Activated CD4-positive, alpha-beta T cell treated with anti-CD3 and anti-CD28 coated beads, Interleukin-2, Interleukin-4, amounts not matched to agents 100 ng/mL and 50 ng/mL, durations not matched to agents 16 hours and 8 hours (primary cell): Measurements from ENCODE around the gene TMC5.

Experiments
- DNase-seq: peaks from one replicate; pipeline ENCODE4 v3.0.0-alpha.2; 2020; ENCODE audit warnings: low spot score

TMC5 gene

GRCh38 chr16:19507867-19508266 lies 90.2 kb downstream of the TMC5 start:
- DNase-seq = no peak

GRCh38 chr16:19512297-19512696 lies 94.6 kb downstream of the TMC5 start:
- DNase-seq = no peak

GRCh38 chr16:19513377-19514053 lies 95.8 kb downstream of the TMC5 start:
- DNase-seq = no peak

GRCh38 chr16:19515757-19516156 lies 98.1 kb downstream of the TMC5 start:
- DNase-seq = no peak

- DNase-seq = peak; percentile 74
These were observed 99.9 kb downstream of the TMC5 start for GRCh38 chr16:19517424-19518089.

- no peak for DNase-seq
These were observed 100.7 kb downstream of the TMC5 start for GRCh38 chr16:19518388-19518787.

GRCh38 chr16:19520861-19521331 lies 103.2 kb downstream of the TMC5 start:
- DNase-seq = peak; percentile 25

GRCh38 chr16:19521471-19522396 lies 104.1 kb downstream of the TMC5 start, which contains the start of gene GDE1:
GDE1 (minus strand) TSS chr16:19522098; CDS start chr16:19521964, 134 bp downstream.
- peak; percentile 95 for DNase-seq

- DNase-seq = no peak
These were observed 104.7 kb downstream of the TMC5 start for GRCh38 chr16:19522397-19522732.

- DNase-seq = no peak
These were observed 105.1 kb downstream of the TMC5 start for GRCh38 chr16:19522760-19523159.

GRCh38 chr16:19523184-19523558 lies 105.5 kb downstream of the TMC5 start:
- DNase-seq = no peak

GRCh38 chr16:19523559-19524355 lies 106.1 kb downstream of the TMC5 start, which contains the start of gene CCP110:
CCP110 (plus strand) TSS chr16:19523942; CDS start chr16:19527882, 3,940 bp downstream.
- peak; percentile 97 for DNase-seq

- no peak for DNase-seq
These were observed 106.6 kb downstream of the TMC5 start for GRCh38 chr16:19524356-19524615.

- DNase-seq = no peak
These were observed 107.1 kb downstream of the TMC5 start for GRCh38 chr16:19524616-19525384.

- no peak for DNase-seq
These were observed 107.7 kb downstream of the TMC5 start for GRCh38 chr16:19525385-19525723.

- DNase-seq = no peak
These were observed 109.5 kb downstream of the TMC5 start for GRCh38 chr16:19527161-19527560.

GRCh38 chr16:19528666-19529065 lies 111.0 kb downstream of the TMC5 start:
- DNase-seq = no peak

- no peak for DNase-seq
These were observed 114.9 kb downstream of the TMC5 start for GRCh38 chr16:19532601-19533000.

- DNase-seq = no peak
These were observed 122.7 kb downstream of the TMC5 start for GRCh38 chr16:19540241-19540970.

GRCh38 chr16:19542138-19542821 lies 124.6 kb downstream of the TMC5 start:
- DNase-seq = no peak
